NCI-H1048 (cell line): ENCODE measurements around the gene ETFB.

Experiments used
- DNase-seq: peaks from one replicate; lab custom pipeline; 2025; lab: John Stamatoyannopoulos, UW

The ETFB gene

DNA sequence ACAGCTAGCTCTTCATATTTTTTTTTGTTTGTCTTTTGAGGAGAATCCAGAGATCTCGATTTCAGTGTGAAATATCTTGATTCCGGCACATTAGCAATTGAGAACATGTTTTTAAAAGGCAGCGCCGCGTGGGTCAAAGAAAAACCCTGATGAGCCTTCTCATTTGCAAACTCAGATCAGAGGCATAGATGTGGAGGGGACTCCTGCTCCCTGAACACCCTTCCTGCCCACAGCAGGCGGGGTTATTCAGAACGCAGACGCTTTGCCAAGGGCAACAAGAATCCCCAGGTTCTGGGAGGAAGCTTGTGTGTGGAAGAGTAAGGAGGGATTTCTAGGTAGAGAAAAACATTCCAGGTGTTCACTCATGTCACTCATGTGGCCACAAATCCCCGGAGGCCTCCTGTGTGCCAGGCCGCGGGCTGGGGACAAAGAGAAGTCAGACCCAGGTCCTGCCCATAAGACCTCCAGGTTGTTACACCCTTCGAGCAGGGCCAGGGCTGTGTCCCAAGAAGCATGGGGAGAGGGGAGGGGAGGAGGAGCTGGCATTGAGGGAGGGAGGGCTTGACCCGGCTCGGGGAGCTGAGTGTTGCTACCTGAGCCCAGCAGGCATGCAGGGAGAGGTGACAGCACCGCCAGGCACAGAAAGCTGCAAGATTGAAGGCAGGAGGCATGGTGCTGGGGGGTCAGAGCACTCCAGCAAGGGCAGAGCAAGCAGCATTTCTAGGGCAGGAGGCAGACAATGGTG, 70.6 kb downstream of the ETFB start:
- DNase-seq, result no peak
